NCI-H2196 treated with DMSO at 0.1 percent for 48 hours (cell line): Measurements from ENCODE around the gene FOXO1.
"Not testable (repeated sequence)": the region's sequence is repeated elsewhere in the genome, so short reads cannot be mapped to it uniquely, and the experiment has no call there.

ENCODE experiments used
- DNase-seq: peaks from one replicate; lab custom pipeline; 2025; ENCODE audit not compliant: unreplicated experiment; lab: John Stamatoyannopoulos, UW

The FOXO1 gene

GRCh38 chr13:40666933-40667621, 636 bp upstream of the FOXO1 start:
- DNase-seq = peak; percentile 41

GRCh38 chr13:40665126-40666044, 1.1 kb downstream of the FOXO1 start:
- no peak for DNase-seq

- DNase-seq = no peak
These were observed 1.9 kb downstream of the FOXO1 start for GRCh38 chr13:40664350-40665125.

GRCh38 chr13:40664100-40664349, 2.4 kb downstream of the FOXO1 start:
- DNase-seq = not testable (repeated sequence)

GRCh38 chr13:40662866-40663265, 3.6 kb downstream of the FOXO1 start:
- no peak for DNase-seq

- no peak for DNase-seq
These were observed 4.4 kb downstream of the FOXO1 start for GRCh38 chr13:40661875-40662665.

GRCh38 chr13:40660692-40661091, 5.7 kb downstream of the FOXO1 start:
- no peak for DNase-seq

- no peak for DNase-seq
These were observed 6.2 kb downstream of the FOXO1 start for GRCh38 chr13:40660141-40660664.

- DNase-seq = no peak
These were observed 8.5 kb downstream of the FOXO1 start for GRCh38 chr13:40657951-40658350.

- no peak for DNase-seq
These were observed 9.1 kb downstream of the FOXO1 start for GRCh38 chr13:40657307-40657706.

GRCh38 chr13:40656358-40656757, 10.1 kb downstream of the FOXO1 start:
- DNase-seq = no peak

- DNase-seq = no peak
These were observed 12.7 kb downstream of the FOXO1 start for GRCh38 chr13:40653527-40654318.

GRCh38 chr13:40652588-40652940, 13.9 kb downstream of the FOXO1 start:
- no peak for DNase-seq

GRCh38 chr13:40651866-40652587, 14.4 kb downstream of the FOXO1 start:
- no peak for DNase-seq

GRCh38 chr13:40648841-40649240, 17.6 kb downstream of the FOXO1 start:
- no peak for DNase-seq

- no peak for DNase-seq
These were observed 18.4 kb downstream of the FOXO1 start for GRCh38 chr13:40648040-40648439.

GRCh38 chr13:40644838-40645604, 21.4 kb downstream of the FOXO1 start:
- no peak for DNase-seq

GRCh38 chr13:40640845-40641458, 25.5 kb downstream of the FOXO1 start:
- no peak for DNase-seq
